Osteocyte (in vitro differentiated cells): ENCODE results near the gene LRRIQ4. TPM values are rescaled to one million over a fixed set of nuclear protein-coding genes. Genes with fewer than 3 reads are reported as not detected.

Experiments
- DNase-seq: peaks from one replicate; pipeline ENCODE4 v3.0.0; 2021; ENCODE audit warnings: mixed read lengths; ENCODE audit not compliant: unreplicated experiment; ENCODE audit errors: extremely low spot score
- H3K27ac Mint-ChIP-seq: one replicate; pipeline ENCODE4 v1.8.0; 2021; ENCODE audit warnings: mild to moderate bottlenecking, mixed read lengths; ENCODE audit not compliant: unreplicated experiment
- H3K27me3 Mint-ChIP-seq: one replicate; pipeline ENCODE4 v1.8.0; 2021; ENCODE audit warnings: mixed read lengths; ENCODE audit not compliant: unreplicated experiment
- H3K36me3 Mint-ChIP-seq: one replicate; pipeline ENCODE4 v1.8.0; 2021; ENCODE audit warnings: mixed read lengths; ENCODE audit not compliant: unreplicated experiment
- H3K4me1 Mint-ChIP-seq: one replicate; pipeline ENCODE4 v1.8.0; 2021; ENCODE audit warnings: mixed read lengths; ENCODE audit not compliant: unreplicated experiment
- H3K4me3 Mint-ChIP-seq: one replicate; pipeline ENCODE4 v1.8.0; 2021; ENCODE audit warnings: mild to moderate bottlenecking, moderate library complexity, mixed read lengths; ENCODE audit not compliant: unreplicated experiment
- H3K9me3 Mint-ChIP-seq: one replicate; pipeline ENCODE4 v1.8.0; 2021; ENCODE audit warnings: mixed read lengths; ENCODE audit not compliant: unreplicated experiment
- total RNA-seq: library from RNA; stranded (reverse); gene quantifications from 2 replicates; pipeline ENCODE4 v1.2.1, GENCODE V29; 2021
- TF ChIP-seq, protein P1 (sequence below): fragments of 200-600 bp; sonication (generic); IDR thresholded peaks from 2 replicates; pipeline ENCODE4 v1.5.0; 2021; ENCODE audit warnings: antibody characterized with exemption, mild to moderate bottlenecking, moderate library complexity

LRRIQ4 gene
- total RNA-seq, 1 donor from 2014 or later, result not detected

DNA sequence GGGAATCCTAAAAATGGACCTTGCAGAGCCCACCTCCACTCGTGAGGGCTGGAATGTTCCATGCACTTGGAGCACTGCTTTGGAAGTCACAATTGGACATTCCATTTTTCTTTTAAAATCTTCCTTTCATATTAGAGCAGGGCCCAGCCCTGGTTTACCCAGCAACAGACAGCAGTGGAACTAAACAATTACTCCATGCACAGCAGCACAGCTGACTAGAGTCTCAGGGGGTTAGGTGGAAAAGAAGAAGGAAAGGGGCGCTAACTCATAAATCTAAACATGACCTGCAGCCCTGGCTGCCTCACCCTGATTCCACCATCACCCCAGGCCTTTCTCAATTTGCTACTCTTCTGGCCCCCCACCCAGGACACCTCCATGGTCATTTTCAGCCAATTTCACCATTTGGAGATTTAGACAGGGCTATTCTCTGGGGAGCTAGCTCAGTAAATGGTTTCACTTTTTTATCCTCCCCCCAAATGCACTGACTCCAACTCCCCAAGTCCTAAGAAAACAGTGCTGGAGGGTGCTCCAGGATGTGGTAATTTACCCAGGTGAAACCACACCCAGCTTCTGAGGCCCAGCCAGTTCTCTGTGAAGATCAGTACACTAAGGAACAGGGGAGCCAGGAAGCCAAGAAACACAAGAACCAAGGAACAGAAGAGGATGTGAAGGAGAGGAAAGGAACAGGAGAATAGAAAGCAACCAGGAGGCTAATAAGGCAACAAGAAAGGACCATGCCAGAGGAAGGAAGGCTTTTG lies 58.6 kb downstream of the LRRIQ4 start:
- DNase-seq, result no peak
- TF ChIP-seq, protein P1, sequence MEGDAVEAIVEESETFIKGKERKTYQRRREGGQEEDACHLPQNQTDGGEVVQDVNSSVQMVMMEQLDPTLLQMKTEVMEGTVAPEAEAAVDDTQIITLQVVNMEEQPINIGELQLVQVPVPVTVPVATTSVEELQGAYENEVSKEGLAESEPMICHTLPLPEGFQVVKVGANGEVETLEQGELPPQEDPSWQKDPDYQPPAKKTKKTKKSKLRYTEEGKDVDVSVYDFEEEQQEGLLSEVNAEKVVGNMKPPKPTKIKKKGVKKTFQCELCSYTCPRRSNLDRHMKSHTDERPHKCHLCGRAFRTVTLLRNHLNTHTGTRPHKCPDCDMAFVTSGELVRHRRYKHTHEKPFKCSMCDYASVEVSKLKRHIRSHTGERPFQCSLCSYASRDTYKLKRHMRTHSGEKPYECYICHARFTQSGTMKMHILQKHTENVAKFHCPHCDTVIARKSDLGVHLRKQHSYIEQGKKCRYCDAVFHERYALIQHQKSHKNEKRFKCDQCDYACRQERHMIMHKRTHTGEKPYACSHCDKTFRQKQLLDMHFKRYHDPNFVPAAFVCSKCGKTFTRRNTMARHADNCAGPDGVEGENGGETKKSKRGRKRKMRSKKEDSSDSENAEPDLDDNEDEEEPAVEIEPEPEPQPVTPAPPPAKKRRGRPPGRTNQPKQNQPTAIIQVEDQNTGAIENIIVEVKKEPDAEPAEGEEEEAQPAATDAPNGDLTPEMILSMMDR, result no peak
- Mint-ChIP-seq H3K36me3 (no peaks in the 10 kb centered on the region), H3K27ac (no peak overlapping the region), H3K9me3 (no peaks in the 10 kb centered on the region), H3K4me3 (no peak overlapping the region), H3K27me3 (peaks cover 20% of the 10 kb centered on the region), H3K4me1 (peaks cover 9% of the 10 kb centered on the region)

DNA sequence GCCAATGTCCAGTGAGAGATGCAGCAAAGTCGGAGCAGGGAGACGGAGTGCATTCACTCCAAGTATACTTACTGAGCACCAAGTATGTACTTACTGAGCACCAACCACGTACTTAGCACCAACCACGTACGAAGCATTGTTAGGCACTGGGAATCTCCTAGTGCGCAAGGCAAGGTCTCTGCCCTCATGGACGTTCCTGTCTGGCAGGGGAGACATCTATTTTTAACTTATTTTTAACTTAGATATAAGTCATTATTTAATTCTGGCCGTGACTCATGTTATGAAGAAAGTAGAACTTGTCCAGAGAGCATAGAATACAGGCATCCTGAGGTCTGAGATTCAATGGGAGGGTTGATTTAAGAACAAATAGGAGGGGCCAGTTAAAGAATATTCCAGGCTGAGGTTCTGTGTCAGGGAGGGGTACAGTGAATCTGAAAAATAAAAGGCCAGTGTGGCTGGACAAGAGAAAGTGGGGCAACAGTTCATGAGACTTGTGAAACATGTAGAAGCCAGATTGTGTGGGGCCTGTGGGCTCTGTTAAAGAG lies 66.4 kb downstream of the LRRIQ4 start:
- Mint-ChIP-seq H3K4me3 (no peak overlapping the region), H3K27me3 (peaks cover 10% of the 10 kb centered on the region), H3K4me1 (no peaks in the 10 kb centered on the region), H3K36me3 (no peaks in the 10 kb centered on the region), H3K9me3 (no peaks in the 10 kb centered on the region), H3K27ac (no peak overlapping the region)
- no peak for DNase-seq
- TF ChIP-seq, protein P1, result no peak

- TF ChIP-seq, protein P1, result no peak
- no peak for DNase-seq
- Mint-ChIP-seq H3K4me1 (no peaks in the 10 kb centered on the region), H3K27me3 (peaks cover 10% of the 10 kb centered on the region), H3K4me3 (no peak overlapping the region), H3K27ac (no peak overlapping the region), H3K36me3 (no peaks in the 10 kb centered on the region), H3K9me3 (no peaks in the 10 kb centered on the region)
Measured at GRCh38 chr3:169879845-169880575, 67.3 kb downstream of the LRRIQ4 start.

DNA sequence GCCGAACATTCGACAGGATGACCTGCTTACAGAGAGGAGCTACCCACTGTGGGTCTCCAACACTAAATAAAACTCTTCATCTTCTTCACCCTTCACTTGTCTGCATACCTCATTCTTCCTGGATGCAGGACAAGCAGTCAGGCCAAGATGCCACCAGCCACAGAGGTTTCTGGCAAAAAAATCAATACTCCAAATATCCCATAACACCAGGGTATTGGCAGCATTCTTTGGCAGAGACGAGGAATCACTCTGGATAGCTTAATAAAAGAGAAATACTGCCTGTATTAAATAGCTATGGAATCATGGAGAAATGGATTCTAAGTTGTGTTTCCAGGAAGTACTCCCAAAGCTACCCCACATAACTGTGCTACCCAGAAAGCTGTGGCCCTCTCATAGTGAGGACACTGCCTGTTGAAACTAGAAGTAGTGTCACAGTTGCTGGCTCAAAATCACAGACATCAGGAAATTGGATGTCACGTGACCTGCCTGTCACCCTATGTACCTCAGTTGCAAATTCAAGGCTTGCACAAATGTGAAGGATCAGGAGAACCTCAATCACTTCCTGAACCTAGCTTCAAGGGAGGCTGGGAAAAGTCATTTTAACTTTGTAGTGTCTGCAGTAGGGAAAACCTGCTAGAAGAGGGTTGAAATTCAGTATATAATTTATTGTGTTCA lies 68.0 kb downstream of the LRRIQ4 start:
- TF ChIP-seq, protein P1, result no peak
- no peak for DNase-seq
- H3K36me3 Mint-ChIP-seq, result no peaks in the 10 kb centered on the region

GRCh38 chr3:169886671-169887070 lies 74.0 kb downstream of the LRRIQ4 start:
- peaks cover 7% of the 10 kb centered on the region for H3K27me3 Mint-ChIP-seq
- no peak for DNase-seq
- TF ChIP-seq, protein P1, result no peak

More for the DNA sequence above, 68.0 kb downstream of the LRRIQ4 start:
- peaks cover 10% of the 10 kb centered on the region for H3K27me3 Mint-ChIP-seq
- H3K27ac Mint-ChIP-seq, result no peak overlapping the region
- H3K9me3 Mint-ChIP-seq, result no peaks in the 10 kb centered on the region
- no peak overlapping the region for H3K4me3 Mint-ChIP-seq
- no peaks in the 10 kb centered on the region for H3K4me1 Mint-ChIP-seq

More at GRCh38 chr3:169886671-169887070, 74.0 kb downstream of the LRRIQ4 start:
- no peaks in the 10 kb centered on the region for H3K9me3 Mint-ChIP-seq
- no peak overlapping the region for H3K4me3 Mint-ChIP-seq
- H3K27ac Mint-ChIP-seq, result no peak overlapping the region
- no peaks in the 10 kb centered on the region for H3K36me3 Mint-ChIP-seq
- no peaks in the 10 kb centered on the region for H3K4me1 Mint-ChIP-seq
